Common myeloid progenitor, CD34-positive (primary cell): ENCODE data around the gene DDX56.
"Not testable (repeated sequence)": the region's sequence is repeated elsewhere in the genome, so short reads cannot be mapped to it uniquely, and the experiment has no call there.

Source experiments
- CTCF ChIA-PET: fragments of 350-600 bp; sonication (Branson Sonifier 250); formaldehyde crosslinking; loops from one replicate; lab custom pipeline; 2021; ENCODE audit warnings: antibody characterized with exemption; lab: Charles Lee
- POLR2A ChIA-PET: fragments of 350-600 bp; sonication (Branson Sonifier 250); formaldehyde crosslinking; loops from one replicate; lab custom pipeline; 2021; ENCODE audit warnings: antibody characterized with exemption; lab: Charles Lee
- DNase-seq, 3 donors: peaks; one replicate each; pipeline versions ENCODE4 v3.0.0 to v3.0.0-alpha.2; 2013
- H3K27ac ChIP-seq, 2 experiments: 1 replicate in 1 of 2; 2 replicates in 1 of 2; pipeline ENCODE4 v1.7.0; 2013; ENCODE audit warnings: inconsistent platforms in 2 of 2, low read length in 2 of 2, mild to moderate bottlenecking in 2 of 2, low read depth in 1 of 2, moderate library complexity in 1 of 2; ENCODE audit not compliant: severe bottlenecking in 2 of 2, insufficient read depth in 1 of 2, poor library complexity in 1 of 2
- H3K27me3 ChIP-seq, 5 experiments: replicated peaks in 2 of 5; 1 replicate in 3 of 5; 2 replicates in 2 of 5; pipeline versions ENCODE4 v1.6.1 to v1.7.0; 2013; ENCODE audit warnings: low read length in 4 of 5, mild to moderate bottlenecking in 2 of 5, moderate library complexity in 2 of 5, inconsistent platforms in 1 of 5; ENCODE audit not compliant: insufficient read depth in 5 of 5, control insufficient read depth in 4 of 5
- H3K36me3 ChIP-seq, 4 experiments: 1 replicate in 2 of 4; 2 replicates in 2 of 4; pipeline versions ENCODE4 v1.6.1 to v1.7.0; 2013; ENCODE audit warnings: low read length in 3 of 4, control low read depth in 1 of 4, mild to moderate bottlenecking in 1 of 4; ENCODE audit not compliant: control insufficient read depth in 4 of 4, insufficient read depth in 4 of 4
- H3K4me1 ChIP-seq, 4 experiments: 1 replicate in 3 of 4; 2 replicates in 1 of 4; pipeline versions ENCODE4 v1.6.1 to v1.7.1; 2013; ENCODE audit warnings: low read length in 3 of 4, mild to moderate bottlenecking in 3 of 4, control low read depth in 1 of 4, inconsistent platforms in 1 of 4, moderate library complexity in 1 of 4; ENCODE audit not compliant: control insufficient read depth in 4 of 4, insufficient read depth in 4 of 4; ENCODE audit errors: control extremely low read depth in 1 of 4
- H3K4me3 ChIP-seq, 7 experiments: 1 replicate in 4 of 7; 2 replicates in 3 of 7; pipeline versions ENCODE4 v1.5.1 to v1.7.0; 2013; ENCODE audit warnings: mild to moderate bottlenecking in 7 of 7, low read length in 6 of 7, moderate library complexity in 6 of 7, inconsistent platforms in 2 of 7, low read depth in 2 of 7, control low read depth in 1 of 7; ENCODE audit not compliant: insufficient read depth in 4 of 7, control insufficient read depth in 1 of 7; ENCODE audit errors: extremely low read depth in 1 of 7
- H3K9me3 ChIP-seq, 5 experiments: 1 replicate in 4 of 5; 2 replicates in 1 of 5; pipeline versions ENCODE4 v1.6.1 to v1.7.1; 2013; ENCODE audit warnings: low read length in 4 of 5, mild to moderate bottlenecking in 2 of 5, inconsistent platforms in 1 of 5, low read depth in 1 of 5, moderate library complexity in 1 of 5; ENCODE audit not compliant: control insufficient read depth in 4 of 5, insufficient read depth in 2 of 5; ENCODE audit errors: control extremely low read depth in 1 of 5
- WGBS: methylation state at CpG from one replicate; pipeline ENCODE4 v1.1.5; 2013; ENCODE audit not compliant: insufficient coverage; 5-methylcytosine and 5-hydroxymethylcytosine counted together

The DDX56 gene

GRCh38 chr7:44597181-44597580 lies 23.5 kb upstream of the DDX56 start:
- H3K36me3 ChIP-seq, H3K4me1 ChIP-seq, H3K4me3 ChIP-seq, DNase-seq, H3K27ac ChIP-seq, H3K27me3 ChIP-seq, CTCF ChIA-PET, POLR2A ChIA-PET, H3K9me3 ChIP-seq: not testable (repeated sequence)
- WGBS = 97% methylated on average over 6 of the region's 8 CpGs

- Histone ChIP-seq H3K4me3 (no peak overlapping the region), H3K9me3 (no peaks in the 10 kb centered on the region), H3K27me3 (no peaks in the 10 kb centered on the region), H3K27ac (no peak overlapping the region), H3K4me1 (no peaks in the 10 kb centered on the region), H3K36me3 (no peaks in the 10 kb centered on the region)
- POLR2A ChIA-PET = interaction anchor here (0.7 kb wide), 1 partner anchor 127 kb away, joined by 3 read pairs; no protein-coding TSS in a partner anchor
- 93% methylated on average over 4 of the region's 5 CpGs for WGBS
- DNase-seq = no peak
- CTCF ChIA-PET = no interaction called here
Observed at GRCh38 chr7:44595934-44596635, 22.4 kb upstream of the DDX56 start.

DNA sequence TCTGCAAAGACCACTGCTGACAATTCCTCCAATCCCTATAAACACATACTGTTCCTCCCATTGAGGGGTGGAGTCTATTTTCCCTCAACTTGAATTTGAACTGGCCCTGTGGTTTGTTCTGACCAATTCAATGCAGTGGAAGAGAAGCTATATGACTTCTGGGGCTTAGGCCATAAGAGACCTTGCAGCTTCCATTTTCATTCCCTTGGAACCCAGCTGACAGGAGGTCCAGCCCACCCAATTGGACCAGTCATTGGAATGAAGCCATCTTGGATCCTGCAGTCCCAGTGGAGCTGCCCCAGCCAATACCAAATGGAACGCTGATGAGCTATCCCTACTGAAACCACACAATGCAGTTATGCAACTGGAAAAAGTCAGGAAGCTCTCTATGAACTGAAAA lies 17.2 kb upstream of the DDX56 start:
- Histone ChIP-seq H3K4me1 (peaks cover 0 to 2% (median 0%) of the 10 kb centered on the region in 4 experiments), H3K9me3 (no peaks in the 10 kb centered on the region), H3K27ac (no peak overlapping the region), H3K4me3 (no peak overlapping the region), H3K27me3 (no peaks in the 10 kb centered on the region), H3K36me3 (no peaks in the 10 kb centered on the region)
- CTCF ChIA-PET = interaction anchor here (0.5 to 1.4 kb wide), 5 partner anchors 11 to 545 kb away, joined by 3 to 4 read pairs (median 4); no protein-coding TSS in a partner anchor
- 100% methylated on average over 1 of the region's 1 CpG for WGBS
- DNase-seq = no peak
- POLR2A ChIA-PET = no interaction called here

GRCh38 chr7:44587843-44588711 lies 14.4 kb upstream of the DDX56 start:
- Histone ChIP-seq H3K4me1 (peaks cover 0 to 4% (median 1%) of the 10 kb centered on the region in 4 experiments), H3K27ac (no peak overlapping the region), H3K36me3 (no peaks in the 10 kb centered on the region), H3K4me3 (no peak overlapping the region), H3K27me3 (no peaks in the 10 kb centered on the region), H3K9me3 (no peaks in the 10 kb centered on the region)
- ChIA-PET CTCF (interaction anchor here (0.6 to 1.4 kb wide), 13 partner anchors 48 to 548 kb away, joined by 3 to 5 read pairs (median 3); no protein-coding TSS in a partner anchor), POLR2A (interaction anchor here (0.9 kb wide), 1 partner anchor 209 kb away, joined by 5 read pairs; the partner anchor contains the start of gene PPIA)
- WGBS = no CpG with 5 or more reads among the region's 6 CpGs
- DNase-seq = peak; percentile 69 to 85 (median 76)

DNA sequence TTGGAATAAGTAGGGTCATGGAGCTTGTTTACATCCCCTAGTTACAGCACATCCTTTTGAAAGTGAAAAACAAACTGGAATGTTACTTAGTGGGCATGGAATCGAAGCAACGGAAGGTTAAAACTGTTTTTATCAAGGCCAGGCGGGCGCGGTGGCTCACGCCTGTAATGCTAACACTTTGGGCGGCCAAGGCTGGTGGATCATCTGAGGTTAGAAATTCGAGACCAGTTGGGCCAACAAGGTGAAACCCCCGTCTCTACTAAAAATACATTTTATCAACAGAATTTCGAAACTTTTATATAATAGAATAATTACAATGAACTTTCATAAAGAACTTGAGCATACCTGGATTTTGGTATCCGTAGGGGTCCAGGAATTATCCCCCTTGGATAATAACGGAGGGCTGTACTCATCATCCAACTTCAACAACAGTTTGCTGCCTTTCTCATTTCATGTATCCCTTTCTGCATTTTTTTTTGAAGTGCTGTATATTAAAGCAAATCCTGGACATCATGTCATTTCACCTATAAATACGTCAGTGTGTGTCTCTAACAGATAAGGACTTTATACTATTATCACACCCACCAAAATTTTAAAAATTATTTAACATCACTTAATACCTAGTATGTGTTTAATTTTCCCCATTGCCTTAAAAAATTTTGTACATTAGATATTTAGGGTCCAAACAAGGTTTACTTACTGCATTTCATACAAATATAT lies 9.6 kb upstream of the DDX56 start:
- Histone ChIP-seq H3K4me1 (peaks cover 8 to 22% (median 18%) of the 10 kb centered on the region in 4 experiments), H3K27ac (peak overlapping the region; percentile 79 to 96), H3K36me3 (peaks cover 7 to 23% (median 18%) of the 10 kb centered on the region in 4 experiments), H3K9me3 (no peaks in the 10 kb centered on the region), H3K4me3 (peak overlapping the region in 6 of 7 experiments; percentile 79 to 96 (median 84)), H3K27me3 (no peaks in the 10 kb centered on the region)
- CTCF ChIA-PET = interaction anchor here (0.9 to 2.2 kb wide), 3 partner anchors 10 to 265 kb away, joined by 4 to 7 read pairs (median 4); no protein-coding TSS in a partner anchor
- 100% methylated on average over 7 of the region's 13 CpGs for WGBS
- POLR2A ChIA-PET = interaction anchor here (0.6 kb wide), 1 partner anchor 26 kb away, joined by 7 read pairs; no protein-coding TSS in a partner anchor
- DNase-seq = peak in 2 of 3 donors; percentile 17

GRCh38 chr7:44581879-44582603 lies 8.3 kb upstream of the DDX56 start, which contains the start of gene TMED4:
Gene TMED4 (minus strand): TSS chr7:44582231. CDS start chr7:44582206, 25 bp downstream.
- CTCF ChIA-PET = interaction anchor here (0.9 to 2.2 kb wide), 5 partner anchors 9 to 266 kb away, joined by 3 to 7 read pairs (median 4); partner anchors contain the start of gene OGDH
- peak; percentile 99 for DNase-seq
- Histone ChIP-seq H3K4me1 (peaks cover 8 to 22% (median 18%) of the 10 kb centered on the region in 4 experiments), H3K36me3 (peaks cover 12 to 28% (median 22%) of the 10 kb centered on the region in 4 experiments), H3K27ac (peak within 1 kb of the TSS; percentile 79 to 96), H3K9me3 (no peaks in the 10 kb centered on the region), H3K4me3 (peak within 1 kb of the TSS; percentile 47 to 96 (median 84)), H3K27me3 (no peaks in the 10 kb centered on the region)
- POLR2A ChIA-PET = interaction anchor here (0.5 to 1.6 kb wide), 9 partner anchors 8 to 530 kb away, joined by 3 to 5 read pairs (median 3); partner anchors contain the start of genes DDX56, OGDH and TBRG4
- under 1% methylated on average over 65 of the region's 71 CpGs for WGBS
